Measurements from ENCODE around the gene MINDY4. TPM values are rescaled to one million over a fixed set of nuclear protein-coding genes. Genes with fewer than 3 reads are reported as not detected.

Gene MINDY4
- total and polyA plus RNA-seq, 2 of the 8 experiments (the other 6 are each of a cell fraction or from before 2014, with no cell fraction given), result 1.3 to 3.6 TPM

DNA sequence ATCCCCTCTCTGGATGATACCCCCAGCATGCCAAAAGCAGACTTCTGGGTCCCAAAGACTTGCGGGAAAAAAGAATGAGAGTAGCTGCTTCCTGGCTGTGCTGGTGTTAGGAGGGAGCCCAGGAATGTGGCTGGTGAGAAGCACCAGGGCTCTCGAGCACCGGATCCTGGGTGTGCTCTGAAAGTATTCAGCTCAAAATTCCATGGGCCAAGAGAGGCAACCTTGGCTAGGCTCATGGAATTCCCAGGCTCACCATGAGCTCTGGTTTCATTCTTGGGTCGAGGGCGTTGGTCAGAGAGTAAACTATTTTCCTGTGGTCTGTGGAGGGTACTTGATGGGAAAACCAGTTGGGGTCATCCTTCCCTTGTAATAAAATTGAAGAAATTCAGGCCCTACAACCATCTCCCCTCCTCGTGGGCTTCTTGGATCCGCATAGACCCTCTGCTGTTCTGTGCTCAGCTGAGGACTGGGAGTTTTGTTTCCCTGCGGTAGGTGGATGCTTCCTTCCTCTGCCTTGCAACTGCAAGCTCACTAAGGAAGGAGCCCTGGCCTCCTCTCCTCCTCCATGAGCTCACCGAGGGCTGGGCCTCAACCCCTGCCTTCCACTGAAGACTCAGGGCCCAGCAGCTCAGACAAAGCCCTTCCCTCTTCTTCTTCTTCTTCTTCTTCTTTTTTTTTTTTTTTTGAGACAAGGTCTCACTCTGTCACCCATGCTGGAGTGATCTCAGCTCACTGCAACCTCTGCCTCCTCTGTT lies 106.0 kb downstream of the MINDY4 start:
- Histone ChIP-seq H4K5ac (ENCODE audit: insufficient read length, low read depth, low read length) (no peak overlapping the region), H2BK120ac (replicated peaks; ENCODE audit: low read depth, low read length) (no peak overlapping the region), H3K14ac (ENCODE audit: insufficient read length) (no peak overlapping the region), H3K18ac (ENCODE audit: extremely low read depth, low read length) (0 out of 2 replicates have a peak overlapping the region, but pooled peaks have one; percentile 63), H3K27ac (ENCODE audit: low read depth, low read length) (no peak overlapping the region), H2BK5ac (ENCODE audit: low read depth, low read length) (no peak overlapping the region), H3K36me3 (ENCODE audit: control insufficient read depth in 2 of 4, insufficient read depth in 4 of 4, low read length in 3 of 4) (no peaks in the 10 kb centered on the region), H3K4me1 (replicated peaks in 1 of 4; ENCODE audit: control insufficient read depth in 3 of 4, insufficient read depth in 4 of 4, low read length in 3 of 4) (peaks cover 0 to 27% (median 12%) of the 10 kb centered on the region in 4 experiments; a peak in 6 of 7 replicates), H3K9me3 (ENCODE audit: insufficient read depth in 2 of 2, low read depth in 1 of 2, low read length in 1 of 2) (no peaks in the 10 kb centered on the region), H4K20me1 (replicated peaks in 1 of 2; ENCODE audit: control insufficient read depth in 1 of 2, insufficient read depth in 2 of 2, low read length in 2 of 2) (no peaks in the 10 kb centered on the region), H2BK20ac (ENCODE audit: low read length) (0 out of 2 replicates have a peak overlapping the region, but pooled peaks have one; percentile 21), H3K79me2 (ENCODE audit: control insufficient read depth in 1 of 2, insufficient read depth in 2 of 2, low read length in 2 of 2) (no peaks in the 10 kb centered on the region), H2AK5ac (ENCODE audit: low read depth, low read length) (no peak overlapping the region), H3K4me3 (ENCODE audit: extremely low read depth in 1 of 4, insufficient read depth in 2 of 4, low read depth in 3 of 4, low read length in 4 of 4) (no peak overlapping the region), H2BK12ac (ENCODE audit: low read depth, low read length) (no peak overlapping the region; the same call in 1 of the 2 replicates), H3K79me1 (ENCODE audit: low read depth, low read length) (no peaks in the 10 kb centered on the region), H4K8ac (ENCODE audit: extremely low read depth, insufficient read depth, low read length) (no peak overlapping the region; the same call in 1 of the 2 replicates), H3K4ac (replicated peaks; ENCODE audit: insufficient read length, low read depth, low read length) (no peak overlapping the region), H4K91ac (replicated peaks; ENCODE audit: insufficient read length, low read length) (no peak overlapping the region), H3K23ac (ENCODE audit: insufficient read length) (no peak overlapping the region), H2BK15ac (ENCODE audit: low read length) (no peak overlapping the region), H2AFZ (ENCODE audit: low read length) (no peak overlapping the region), H3K4me2 (ENCODE audit: insufficient read depth in 1 of 2, low read depth in 2 of 2, low read length in 2 of 2) (no peak overlapping the region), H3K23me2 (ENCODE audit: low read depth, low read length) (no peaks in the 10 kb centered on the region), H3K9ac (replicated peaks in 1 of 4; ENCODE audit: extremely low read depth in 1 of 4, low read depth in 3 of 4, low read length in 3 of 4) (no peak overlapping the region; a peak in 1 of 7 replicates), H3K27me3 (replicated peaks in 1 of 4; ENCODE audit: control insufficient read depth in 3 of 4, extremely low read depth in 1 of 4, insufficient read depth in 3 of 4, low read length in 3 of 4) (no peaks in the 10 kb centered on the region), H3K56ac (replicated peaks; ENCODE audit: insufficient read length, low read depth, low read length) (no peak overlapping the region)
- CTCF ChIA-PET (ENCODE audit: partially characterized antibody), result interaction anchor here (0.7 to 2.2 kb wide), 5 partner anchors 15 to 94 kb away, joined by 3 to 7 read pairs (median 5); no protein-coding TSS in a partner anchor
- POLR2A ChIA-PET (ENCODE audit: partially characterized antibody), result interaction anchor here (0.6 kb wide), 1 partner anchor 71 kb away, joined by 3 read pairs; no protein-coding TSS in a partner anchor
- DNase-seq (ENCODE audit: low read depth in 1 of 2, low spot score in 2 of 2), result no peak
- TF ChIP-seq, protein P1, sequence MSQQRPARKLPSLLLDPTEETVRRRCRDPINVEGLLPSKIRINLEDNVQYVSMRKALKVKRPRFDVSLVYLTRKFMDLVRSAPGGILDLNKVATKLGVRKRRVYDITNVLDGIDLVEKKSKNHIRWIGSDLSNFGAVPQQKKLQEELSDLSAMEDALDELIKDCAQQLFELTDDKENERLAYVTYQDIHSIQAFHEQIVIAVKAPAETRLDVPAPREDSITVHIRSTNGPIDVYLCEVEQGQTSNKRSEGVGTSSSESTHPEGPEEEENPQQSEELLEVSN (IDR thresholded peaks at IDR 0.05), result peak; percentile 58; the same call in 1 of the 2 replicates
- TF ChIP-seq, protein P2, sequence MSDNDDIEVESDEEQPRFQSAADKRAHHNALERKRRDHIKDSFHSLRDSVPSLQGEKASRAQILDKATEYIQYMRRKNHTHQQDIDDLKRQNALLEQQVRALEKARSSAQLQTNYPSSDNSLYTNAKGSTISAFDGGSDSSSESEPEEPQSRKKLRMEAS (IDR thresholded peaks at IDR 0.05), result peak; percentile 48; the same call in 1 of the 2 replicates
- TF ChIP-seq YY1 (IDR thresholded peaks at IDR 0.05; ENCODE audit: low read depth, low read length) (no peak), TEAD4 (IDR thresholded peaks at IDR 0.05; ENCODE audit: low read depth, low read length) (peak; percentile 79), JUN (IDR thresholded peaks at IDR 0.05; ENCODE audit: low read depth, low read length) (no peak)
- FAIRE-seq, result no peak
- WGBS, 2 experiments (ENCODE audit: extremely low coverage in 1 of 2, insufficient coverage in 1 of 2, insufficient read length in 1 of 2, insufficient replicate concordance in 2 of 2, low coverage in 1 of 2, low lambda C conversion rate in 2 of 2, missing lambda C conversion rate in 1 of 2), result 80% methylated on average over 9 of the region's 9 CpGs; no CpG with 5 or more reads in 1 of the 2 experiments

Data from H1 (cell line).